Mammary epithelial cell (primary cell): ENCODE measurements around the gene C2orf15.

Source experiments
- CTCF ChIP-seq, 2 donors: IDR thresholded peaks in 1 of 2; conservative IDR thresholded peaks in 1 of 2; 2 replicates each; pipeline ENCODE4 v1.5.1; 2011 to 2012; ENCODE audit warnings: inconsistent platforms in 2 of 2, low read length in 2 of 2, mild to moderate bottlenecking in 2 of 2, control low read depth in 1 of 2, low read depth in 1 of 2; ENCODE audit not compliant: insufficient read depth in 1 of 2; ENCODE audit errors: extremely low read depth in 1 of 2
- EZH2 ChIP-seq: IDR thresholded peaks from 2 replicates; pipeline ENCODE4 v1.6.1; 2012; ENCODE audit warnings: low read length, inconsistent platforms, borderline replicate concordance

GRCh38 chr2:99106913-99107312 lies 34.6 kb upstream of the C2orf15 start:
- TF ChIP-seq CTCF (conservative IDR thresholded peaks at IDR 0.05 in 1 of 2, IDR thresholded peaks at IDR 0.05 in 1 of 2; ENCODE audit: extremely low read depth in 1 of 2, insufficient read depth in 1 of 2, low read depth in 1 of 2, low read length in 2 of 2): no peak
- no peak for TF ChIP-seq EZH2
